RWPE1 (cell line): Measurements from ENCODE around the gene SUPT5H.
"Not testable (repeated sequence)": the region's sequence is repeated elsewhere in the genome, so short reads cannot be mapped to it uniquely, and the experiment has no call there.

Experiments
- CTCF ChIA-PET: fragments of 350-600 bp; sonication (Branson Sonifier 250); formaldehyde crosslinking; extraction: SDS; loops from one replicate; lab custom pipeline; 2021; lab: Yijun Ruan, JAX
- POLR2A ChIA-PET: fragments of 400-600 bp; formaldehyde crosslinking; extraction: SDS; loops from one replicate; lab custom pipeline; 2020; ENCODE audit warnings: antibody characterized with exemption; ENCODE audit not compliant: low non-redundant PET; lab: Yijun Ruan, JAX
- DNase-seq: peaks from one replicate; pipeline ENCODE4 v3.0.0; 2012; ENCODE audit warnings: low spot score
- H3K27ac ChIP-seq: fragments of 450-650 bp; 2 replicates; pipeline ENCODE4 v1.5.1; 2017
- CTCF ChIP-seq: fragments of 450-650 bp; conservative IDR thresholded peaks from 2 replicates; pipeline ENCODE4 v1.5.1; 2017; ENCODE audit warnings: low read depth, mild to moderate bottlenecking

Gene SUPT5H

GRCh38 chr19:39475748-39476147 is 30.4 kb downstream of the SUPT5H start:
- no peak for TF ChIP-seq CTCF
- ChIA-PET CTCF (interaction anchor here (0.6 to 0.9 kb wide), 3 partner anchors 14 to 514 kb away, joined by 3 to 6 read pairs (median 4); no protein-coding TSS in a partner anchor), POLR2A (interaction anchor here (0.6 kb wide), 1 partner anchor 40 kb away, joined by 10 read pairs; the partner anchor contains the start of gene RPS16)
- no peak for DNase-seq
- H3K27ac ChIP-seq = peak overlapping the region; percentile 17

GRCh38 chr19:39479319-39479801 is 34.0 kb downstream of the SUPT5H start:
- CTCF ChIA-PET, DNase-seq, POLR2A ChIA-PET: not testable (repeated sequence)
- H3K27ac ChIP-seq = peak overlapping the region; percentile 78

GRCh38 chr19:39479916-39480315 is 34.5 kb downstream of the SUPT5H start:
- CTCF ChIA-PET = no interaction called here
- no peak for TF ChIP-seq CTCF
- no peak for DNase-seq
- POLR2A ChIA-PET = no interaction called here
- H3K27ac ChIP-seq = peak overlapping the region; percentile 78

GRCh38 chr19:39480337-39481228 is 35.2 kb downstream of the SUPT5H start, which contains the start of gene TIMM50:
TSS of gene TIMM50 (plus strand) at chr19:39480838. CDS start at chr19:39480854, 16 bp downstream.
- peak; percentile 91 for DNase-seq
- H3K27ac ChIP-seq = peak within 1 kb of the TSS; percentile 78
- POLR2A ChIA-PET = interaction anchor here (0.6 kb wide), 1 partner anchor 488 kb away, joined by 8 read pairs; no protein-coding TSS in a partner anchor
- CTCF ChIA-PET = interaction anchor here (0.6 kb wide), 1 partner anchor 82 kb away, joined by 4 read pairs; no protein-coding TSS in a partner anchor
- no peak for TF ChIP-seq CTCF

GRCh38 chr19:39481229-39481545 is 35.8 kb downstream of the SUPT5H start:
- no peak for TF ChIP-seq CTCF
- POLR2A ChIA-PET = interaction anchor here (0.6 kb wide), 1 partner anchor 487 kb away, joined by 8 read pairs; no protein-coding TSS in a partner anchor

GRCh38 chr19:39481676-39482075 is 36.3 kb downstream of the SUPT5H start:
- peak overlapping the region; percentile 78 for H3K27ac ChIP-seq
- DNase-seq = no peak
- ChIA-PET POLR2A (no interaction called here), CTCF (no interaction called here)
- TF ChIP-seq CTCF = no peak

More at GRCh38 chr19:39481229-39481545, 35.8 kb downstream of the SUPT5H start:
- CTCF ChIA-PET = interaction anchor here (0.6 kb wide), 1 partner anchor 83 kb away, joined by 4 read pairs; no protein-coding TSS in a partner anchor
- peak overlapping the region; percentile 78 for H3K27ac ChIP-seq
- DNase-seq = no peak
